ENCODE measurements around the gene RPS8. TPM values are rescaled to one million over a fixed set of nuclear protein-coding genes. Genes with fewer than 3 reads are reported as not detected.

The RPS8 gene
- 988 TPM for total RNA-seq (ENCODE audit: unreplicated experiment)
- long read RNA-seq, transcript RPS8-202 (6 exons, 881 nt): major isoform, 681 of 978 reads
- long read RNA-seq, transcript RPS8-201 (6 exons, 685 nt): minor isoform, 6 of 978 reads
- long read RNA-seq, transcript RPS8-207 (5 exons, 1,115 nt): minor isoform, 117 of 978 reads
- long read RNA-seq, partial matches to known transcripts: 148 of 978 reads
- long read RNA-seq, other reads (novel, unspliced or antisense): 24 of 978 reads

- peaks cover 14% of the 10 kb centered on the region for H3K4me1 Mint-ChIP-seq (ENCODE audit: low read depth, unreplicated experiment)
Measured at GRCh38 chr1:44775078-44775929, at the start of gene RPS8. TSS of gene RPS8 (plus strand) at chr1:44775540. CDS start at chr1:44775597, 57 bp downstream.

GRCh38 chr1:44730741-44731512, 44.4 kb upstream of the RPS8 start, which contains the start of gene RNU5D-1:
TSS of gene RNU5D-1 (minus strand) at chr1:44731170.
- TF ChIP-seq CTCF (IDR thresholded peaks at IDR 0.05; ENCODE audit: partially characterized antibody, unreplicated experiment): peak; percentile 90
- Mint-ChIP-seq H3K36me3 (ENCODE audit: unreplicated experiment) (no peaks in the 10 kb centered on the region), H3K9me3 (ENCODE audit: unreplicated experiment) (peaks cover 5% of the 10 kb centered on the region), H3K27me3 (ENCODE audit: unreplicated experiment) (peaks cover 8% of the 10 kb centered on the region), H3K4me3 (ENCODE audit: unreplicated experiment) (peak within 1 kb of the TSS; percentile 70), H3K27ac (ENCODE audit: unreplicated experiment) (peak within 1 kb of the TSS; percentile 97), H3K4me1 (ENCODE audit: low read depth, unreplicated experiment) (no peaks in the 10 kb centered on the region)
- DNase-seq: peak; percentile 87

More at GRCh38 chr1:44775078-44775929, at the start of gene RPS8:
- TF ChIP-seq CTCF (IDR thresholded peaks at IDR 0.05; ENCODE audit: partially characterized antibody, unreplicated experiment): no peak
- Mint-ChIP-seq H3K27me3 (ENCODE audit: unreplicated experiment) (no peaks in the 10 kb centered on the region), H3K36me3 (ENCODE audit: unreplicated experiment) (no peaks in the 10 kb centered on the region), H3K27ac (ENCODE audit: unreplicated experiment) (peak within 1 kb of the TSS; percentile 97), H3K9me3 (ENCODE audit: unreplicated experiment) (peaks cover 2% of the 10 kb centered on the region), H3K4me3 (ENCODE audit: unreplicated experiment) (peak within 1 kb of the TSS; percentile 94)
- peak; percentile 92 for DNase-seq

- DNase-seq: no peak
Measured at GRCh38 chr1:44733365-44733764, 42.0 kb upstream of the RPS8 start.

GRCh38 chr1:44733784-44734183, 41.6 kb upstream of the RPS8 start:
- Mint-ChIP-seq H3K4me3 (ENCODE audit: unreplicated experiment) (no peak overlapping the region), H3K27ac (ENCODE audit: unreplicated experiment) (no peak overlapping the region), H3K27me3 (ENCODE audit: unreplicated experiment) (peaks cover 4% of the 10 kb centered on the region), H3K9me3 (ENCODE audit: unreplicated experiment) (peaks cover 6% of the 10 kb centered on the region), H3K4me1 (ENCODE audit: low read depth, unreplicated experiment) (no peaks in the 10 kb centered on the region), H3K36me3 (ENCODE audit: unreplicated experiment) (no peaks in the 10 kb centered on the region)
- DNase-seq: no peak
- TF ChIP-seq CTCF (IDR thresholded peaks at IDR 0.05; ENCODE audit: partially characterized antibody, unreplicated experiment): no peak

More at GRCh38 chr1:44733365-44733764, 42.0 kb upstream of the RPS8 start:
- Mint-ChIP-seq H3K9me3 (ENCODE audit: unreplicated experiment) (peaks cover 6% of the 10 kb centered on the region), H3K27me3 (ENCODE audit: unreplicated experiment) (peaks cover 4% of the 10 kb centered on the region), H3K4me3 (ENCODE audit: unreplicated experiment) (no peak overlapping the region), H3K4me1 (ENCODE audit: low read depth, unreplicated experiment) (no peaks in the 10 kb centered on the region), H3K36me3 (ENCODE audit: unreplicated experiment) (no peaks in the 10 kb centered on the region), H3K27ac (ENCODE audit: unreplicated experiment) (no peak overlapping the region)
- TF ChIP-seq CTCF (IDR thresholded peaks at IDR 0.05; ENCODE audit: partially characterized antibody, unreplicated experiment): no peak

All from glutamatergic neuron (in vitro differentiated cells).